SW 1271 (cell line): Measurements from ENCODE around the gene HOXA13.

Source experiments
- DNase-seq, 2 experiments: peaks; one replicate each; lab custom pipeline; 2025; lab: John Stamatoyannopoulos, UW

The HOXA13 gene

GRCh38 chr7:27192546-27193334 lies 7.2 kb downstream of the HOXA13 start:
- DNase-seq, result no peak

- no peak for DNase-seq
These were observed 7.9 kb downstream of the HOXA13 start for GRCh38 chr7:27191833-27192545.

GRCh38 chr7:27191161-27191731 lies 8.6 kb downstream of the HOXA13 start:
- DNase-seq, result no peak

DNA sequence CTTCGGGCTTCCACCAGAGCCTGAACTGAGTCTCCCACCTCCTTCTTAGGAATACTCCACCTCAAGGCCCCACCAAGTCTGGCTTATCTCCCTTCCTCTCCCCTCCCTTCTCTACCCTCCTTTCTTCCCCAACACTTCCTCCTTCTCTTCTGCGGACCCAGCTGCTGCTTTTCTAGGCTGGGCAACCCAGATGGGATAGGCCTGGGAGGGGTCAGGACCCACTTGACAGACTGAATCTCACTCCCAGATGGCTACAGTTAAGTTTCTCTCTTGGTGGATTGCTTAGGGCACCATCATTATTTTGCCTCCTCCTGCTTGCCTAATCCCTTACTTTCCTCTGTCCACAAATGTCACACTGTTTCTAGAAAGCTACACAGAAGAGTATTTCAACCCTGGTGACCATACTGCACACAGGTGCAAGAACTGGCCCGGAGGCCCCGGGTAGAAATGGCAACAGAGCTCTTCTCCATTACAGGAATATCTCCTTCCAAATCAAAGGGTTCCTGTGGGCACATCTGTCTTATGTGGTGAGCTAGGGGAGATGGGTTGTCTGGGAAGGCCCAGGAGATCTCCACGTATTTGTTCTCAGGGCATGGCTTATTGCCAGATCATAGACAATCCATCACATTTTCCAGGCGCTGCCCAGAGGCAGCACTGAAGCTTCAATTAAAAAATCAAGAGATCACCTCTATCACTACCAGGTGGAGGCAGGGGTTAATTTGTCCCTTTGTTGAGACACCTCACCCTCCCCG lies 9.7 kb downstream of the HOXA13 start:
- no peak for DNase-seq

- DNase-seq, result no peak
These were observed 10.4 kb downstream of the HOXA13 start for GRCh38 chr7:27189295-27189996.

DNA sequence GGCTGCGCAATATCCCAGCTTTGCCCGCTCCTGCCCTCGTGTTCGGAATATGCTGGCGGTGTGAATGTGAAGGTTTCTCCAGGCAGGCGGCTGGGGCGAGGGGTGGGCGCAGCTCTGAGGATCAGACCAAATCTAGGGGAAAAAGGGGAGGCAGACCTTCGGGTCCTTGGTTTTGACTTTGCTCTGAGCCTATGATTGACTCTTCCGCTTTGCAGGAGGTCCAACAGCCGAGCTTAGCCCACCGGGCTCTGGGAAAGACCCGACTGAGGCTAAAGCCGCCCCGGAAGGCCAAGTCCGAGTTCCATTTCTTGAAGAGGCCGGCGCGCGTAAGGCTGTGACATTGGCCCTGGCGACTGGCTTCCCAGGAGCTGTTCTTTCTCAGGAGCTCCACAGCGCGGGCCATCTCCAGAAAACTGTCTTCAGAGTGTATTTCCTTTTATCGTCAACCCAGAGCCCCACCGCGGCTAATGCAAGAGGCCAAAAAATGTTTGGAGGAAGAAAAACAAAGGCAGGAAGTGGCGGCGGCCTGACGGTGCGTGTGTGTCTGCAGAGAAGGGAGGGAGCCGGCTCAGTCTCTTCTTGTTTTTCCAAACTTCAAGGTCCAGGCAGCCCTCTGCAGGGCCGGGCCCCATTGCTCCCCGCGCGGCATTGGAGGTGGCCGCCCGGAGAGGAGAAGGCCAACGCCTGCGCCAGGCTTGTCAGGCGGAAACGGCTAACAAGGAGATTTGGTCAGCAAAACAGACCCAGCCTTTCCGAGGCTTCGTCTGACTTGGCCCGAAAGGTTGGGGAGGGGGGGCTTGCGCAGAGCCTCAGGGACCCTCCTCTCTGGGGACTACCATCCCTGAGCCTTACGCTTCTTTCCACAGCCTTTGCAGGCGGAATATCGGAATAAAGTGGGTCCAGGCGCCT lies 11.3 kb downstream of the HOXA13 start:
- DNase-seq, result no peak

GRCh38 chr7:27187475-27188385 lies 12.2 kb downstream of the HOXA13 start:
- no peak for DNase-seq

DNA sequence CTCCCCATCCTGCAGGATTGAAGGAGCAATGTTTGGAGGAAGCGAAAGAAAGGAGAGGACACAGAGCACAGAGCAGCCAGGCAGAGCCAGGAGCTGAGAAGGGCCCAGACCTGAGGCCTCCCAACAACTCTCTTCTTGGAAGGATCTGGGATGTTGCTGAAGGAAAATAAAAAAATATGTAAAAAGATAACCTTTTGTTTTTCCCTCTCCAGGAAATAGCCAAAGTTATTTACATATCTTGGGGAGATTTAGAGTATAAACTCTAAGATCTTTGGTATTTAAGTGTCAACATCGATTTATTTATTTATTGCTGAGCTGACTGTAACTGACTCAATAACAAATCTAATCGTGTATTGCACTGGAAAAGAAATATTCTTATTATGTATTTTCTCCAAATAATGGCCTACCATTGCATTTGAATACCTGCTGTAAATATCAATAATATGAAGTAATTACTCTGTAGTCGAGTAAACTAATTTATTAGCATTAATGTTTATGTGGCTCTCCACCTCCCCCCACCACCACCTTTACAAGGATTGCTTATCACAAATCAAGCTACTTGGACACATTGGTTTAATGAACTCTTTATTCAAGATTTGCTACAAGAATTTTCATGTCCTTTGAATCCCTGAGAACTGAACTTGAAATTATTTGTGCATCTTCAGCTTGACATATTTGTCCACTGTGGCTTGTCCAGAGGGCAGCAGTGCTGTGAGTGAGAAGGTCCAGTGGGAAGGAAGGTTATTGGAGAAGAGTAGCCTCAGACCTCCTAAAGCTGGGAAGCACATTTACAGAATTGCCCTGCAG lies 13.0 kb downstream of the HOXA13 start:
- no peak for DNase-seq

GRCh38 chr7:27185854-27186667 lies 13.8 kb downstream of the HOXA13 start:
- no peak for DNase-seq

DNA sequence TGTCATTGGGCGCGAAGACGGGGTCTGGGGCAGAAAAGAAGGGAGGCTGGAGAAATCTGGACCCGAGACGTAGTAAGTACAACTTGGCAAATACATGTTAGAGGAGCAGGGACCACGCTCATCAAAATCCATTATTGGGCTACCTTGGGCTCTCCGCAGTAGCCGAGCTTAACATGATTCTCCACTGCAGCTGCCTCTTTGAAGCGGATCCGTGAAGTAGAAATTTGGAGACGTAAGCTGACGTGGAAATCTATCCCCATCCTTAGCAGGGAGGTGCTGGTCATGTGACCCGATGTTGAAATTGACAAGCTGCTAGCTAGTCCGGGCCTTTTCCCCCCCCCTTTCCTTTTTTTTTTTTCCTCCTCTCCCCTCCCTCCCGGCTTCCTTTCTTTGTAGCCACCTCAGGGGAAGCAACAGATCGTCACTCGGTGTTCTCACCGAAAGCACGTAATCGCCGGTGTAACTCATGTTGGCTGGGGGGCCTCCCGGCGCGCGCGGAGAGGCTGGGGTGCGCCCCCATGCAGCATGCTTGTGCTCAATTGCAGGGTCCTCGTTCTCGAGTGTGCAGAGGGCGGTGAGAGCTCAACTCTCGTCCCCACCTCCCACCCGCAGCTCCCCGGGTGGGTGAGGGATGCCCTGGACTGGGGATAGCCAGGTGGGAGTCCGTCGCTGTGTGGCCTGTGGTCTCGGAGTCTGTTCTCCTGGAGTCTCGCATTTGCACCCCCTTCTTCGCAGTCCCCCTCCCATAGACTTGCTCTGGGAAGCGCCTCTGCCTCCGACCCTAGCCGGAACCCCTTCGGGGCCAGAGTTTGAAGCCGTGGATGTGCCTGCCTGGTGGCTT lies 14.7 kb downstream of the HOXA13 start, which contains the start of gene HOXA11:
HOXA11 (minus strand) TSS at position 220 of the 841 bp plus-strand sequence; CDS start at position 132, 88 bp downstream.
- no peak for DNase-seq

GRCh38 chr7:27184337-27185012 lies 15.4 kb downstream of the HOXA13 start:
- DNase-seq, result peak in 1 of 2 experiments; percentile 21

DNA sequence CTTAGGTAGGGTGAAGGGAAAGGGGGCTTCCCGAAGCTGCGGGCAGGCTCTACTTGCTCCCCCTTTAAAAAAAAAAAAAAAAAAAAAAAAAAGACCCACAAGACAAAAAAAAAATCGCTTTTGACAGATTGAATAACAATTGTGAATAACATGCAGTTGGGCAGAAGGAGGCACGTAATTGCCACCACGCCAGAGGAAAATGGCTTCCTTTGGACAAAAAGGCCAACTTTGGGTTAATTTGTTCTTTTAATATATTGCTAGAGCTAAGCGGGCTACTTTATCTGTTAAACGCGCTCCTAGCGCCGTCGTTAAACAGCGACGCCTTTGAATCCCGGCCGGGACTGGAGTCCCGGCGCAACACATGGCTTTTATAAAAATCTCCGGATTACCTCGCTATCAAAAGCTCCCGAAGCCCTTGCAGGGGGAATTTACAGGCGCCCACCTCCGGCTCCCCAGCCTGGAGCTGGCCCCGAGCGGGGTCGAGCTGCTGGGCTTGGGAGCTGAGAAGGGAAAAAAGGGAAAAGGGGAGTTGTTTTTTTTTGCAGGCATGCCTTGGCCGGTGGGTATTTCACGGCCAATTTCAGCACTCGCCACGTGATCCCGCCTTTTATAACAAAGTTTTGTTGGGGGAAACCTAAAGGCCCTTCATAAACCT lies 16.1 kb downstream of the HOXA13 start:
- no peak for DNase-seq

DNA sequence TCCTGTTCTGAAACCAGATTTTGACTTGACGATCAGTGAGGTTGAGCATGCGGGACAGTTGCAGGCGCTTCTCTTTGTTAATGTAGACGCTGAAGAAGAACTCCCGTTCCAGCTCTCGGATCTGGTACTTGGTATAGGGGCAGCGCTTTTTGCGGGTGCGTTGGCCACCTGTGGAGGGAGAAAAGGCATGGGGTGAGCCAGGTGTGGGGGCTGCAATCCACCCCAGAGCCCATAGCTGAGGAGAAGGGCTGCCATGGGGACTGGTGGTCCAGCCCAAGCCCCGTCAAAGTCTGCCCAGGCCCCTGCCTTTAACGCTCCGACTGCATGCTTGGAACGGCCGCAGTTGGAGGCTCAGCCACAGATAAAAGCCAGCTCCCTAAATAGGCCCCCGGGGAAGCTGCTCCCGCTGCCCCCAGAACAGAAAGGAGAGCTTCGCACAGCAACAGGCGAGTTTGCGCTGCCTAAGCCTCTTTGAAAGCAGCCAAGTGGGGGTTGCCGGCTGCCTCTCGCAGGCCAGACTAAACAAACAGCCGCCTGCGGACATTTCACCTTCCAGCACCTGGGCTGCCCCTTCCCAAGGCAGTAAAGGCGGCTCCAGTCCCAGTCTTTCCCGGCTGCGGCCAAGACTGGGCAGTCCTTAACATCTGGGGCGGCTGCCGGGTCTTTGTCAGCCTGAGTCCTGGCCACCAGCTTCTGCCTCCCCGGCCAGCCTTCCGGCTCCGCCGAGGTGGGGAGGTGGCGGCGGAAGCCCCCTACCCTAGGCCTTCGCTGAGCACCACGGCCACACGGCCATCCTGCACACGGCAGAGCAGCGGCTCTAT lies 16.8 kb downstream of the HOXA13 start:
- no peak for DNase-seq

GRCh38 chr7:27182285-27182841 lies 17.5 kb downstream of the HOXA13 start:
- no peak for DNase-seq
